HG03280 (cell line): ENCODE measurements around the gene TINCR.
"Not testable (repeated sequence)": the region's sequence is repeated elsewhere in the genome, so short reads cannot be mapped to it uniquely, and the experiment has no call there.

Experiments used
- ATAC-seq: cut with Tn5 transposase; IDR thresholded peaks from one replicate; pipeline ENCODE4 v1.9.1; 2021; ENCODE audit warnings: mild to moderate bottlenecking, moderate library complexity; ENCODE audit not compliant: unreplicated experiment

The TINCR gene

DNA sequence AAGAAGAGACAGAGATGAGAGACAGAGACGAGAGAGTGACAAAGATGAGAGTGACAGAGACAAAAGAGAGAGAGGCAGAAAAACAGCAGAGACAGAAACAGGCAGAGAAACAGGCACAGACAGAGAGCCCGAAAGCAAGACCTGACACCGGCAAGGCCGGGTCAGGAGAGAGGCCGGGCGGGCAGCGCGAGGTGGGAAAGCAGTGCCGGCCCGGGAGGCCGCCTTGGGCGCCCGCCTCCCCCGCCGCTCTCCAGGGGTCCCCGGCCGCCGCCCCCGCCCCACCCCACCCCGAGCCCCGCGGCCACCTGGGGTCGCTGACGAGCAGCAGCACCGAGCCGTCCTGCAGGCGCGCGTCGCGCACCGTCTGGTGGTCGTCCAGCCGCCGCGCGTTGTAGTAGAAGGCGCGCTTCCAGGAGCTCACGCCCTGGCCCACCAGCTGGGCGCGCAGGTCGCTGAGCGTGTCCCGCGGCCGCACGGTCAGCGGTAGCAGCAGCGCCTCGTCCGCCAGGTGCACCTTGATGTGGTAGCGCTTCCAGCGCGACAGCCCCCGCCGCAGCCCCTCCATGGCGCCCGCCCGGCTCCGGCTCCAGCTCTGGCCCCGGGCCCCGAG, at the start of gene TINCR:
Gene TINCR, minus strand, starts transcription at position 594 of the 610 bp plus-strand sequence.
- ATAC-seq: no peak

GRCh38 chr19:5617080-5617479, 49.3 kb upstream of the TINCR start:
- ATAC-seq: no peak

GRCh38 chr19:5615756-5616327, 48.1 kb upstream of the TINCR start:
- no peak for ATAC-seq

- no peak for ATAC-seq
Observed at GRCh38 chr19:5612891-5613865, 45.4 kb upstream of the TINCR start.

- ATAC-seq: no peak
Observed at GRCh38 chr19:5609881-5610448, 42.2 kb upstream of the TINCR start.

- ATAC-seq: not testable (repeated sequence)
Observed at GRCh38 chr19:5608766-5609165, 41.0 kb upstream of the TINCR start.

- no peak for ATAC-seq
Observed at GRCh38 chr19:5608291-5608690, 40.5 kb upstream of the TINCR start.

DNA sequence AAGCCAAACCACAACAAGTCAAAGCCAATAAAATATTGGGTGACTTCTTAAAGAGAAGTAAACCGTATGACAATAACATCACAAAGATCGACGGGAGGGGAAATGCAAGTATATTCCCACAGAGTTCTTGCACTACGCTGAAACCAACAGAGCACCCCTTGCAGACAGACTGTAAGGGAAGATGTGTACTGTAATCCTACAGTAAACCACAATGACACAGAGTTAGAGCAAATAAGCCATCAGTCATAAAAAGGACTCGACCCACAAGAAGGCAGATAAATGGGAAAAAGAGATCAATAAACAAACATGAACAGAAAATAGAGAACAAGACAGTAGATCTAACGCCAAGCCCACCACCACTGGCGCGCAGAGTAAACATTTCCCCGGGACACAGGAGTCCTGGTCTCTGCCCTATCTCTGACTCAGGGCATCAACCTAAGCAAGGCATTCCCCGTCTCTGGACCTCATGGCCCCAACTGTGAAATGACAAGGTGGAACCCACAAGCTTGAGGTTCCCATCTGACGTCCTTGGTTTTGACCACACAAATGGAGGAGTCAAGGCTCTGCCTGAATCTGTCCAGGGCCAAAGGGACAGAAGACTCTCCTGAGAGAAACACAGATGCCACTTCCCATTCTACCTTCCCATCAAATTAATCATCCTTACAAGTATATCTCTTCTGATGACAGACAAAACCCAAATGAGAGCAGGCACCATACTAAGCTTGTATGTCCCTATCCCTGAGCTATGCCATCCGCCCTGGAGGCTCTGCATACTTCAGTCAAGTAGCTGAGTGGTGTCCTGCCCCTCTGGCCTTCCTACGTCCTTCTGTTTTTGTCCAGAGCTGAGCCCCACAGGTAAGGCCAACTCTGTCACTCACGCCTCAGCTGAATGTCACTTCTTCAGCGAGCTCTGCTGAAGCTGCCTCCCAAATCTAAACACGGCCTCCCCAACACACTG, 39.8 kb upstream of the TINCR start:
- ATAC-seq: no peak

DNA sequence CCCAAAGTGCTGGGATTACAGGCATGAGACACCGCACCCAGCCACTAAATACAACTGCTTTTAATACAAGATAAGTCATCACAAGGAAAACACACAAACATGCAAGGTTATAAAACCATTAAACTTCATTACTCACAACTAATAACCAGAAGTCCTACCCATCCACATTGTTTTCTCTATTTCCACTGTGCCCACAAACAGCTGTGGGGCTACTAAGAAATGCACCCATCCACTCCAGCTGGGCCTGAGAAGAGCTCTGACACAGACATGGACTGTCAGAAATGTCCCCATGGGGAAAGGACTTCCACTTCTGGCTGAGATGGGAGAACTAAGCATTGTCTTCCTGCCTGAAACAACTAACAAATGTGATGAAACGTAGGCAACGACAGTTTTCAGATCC, 37.6 kb upstream of the TINCR start:
- no peak for ATAC-seq

DNA sequence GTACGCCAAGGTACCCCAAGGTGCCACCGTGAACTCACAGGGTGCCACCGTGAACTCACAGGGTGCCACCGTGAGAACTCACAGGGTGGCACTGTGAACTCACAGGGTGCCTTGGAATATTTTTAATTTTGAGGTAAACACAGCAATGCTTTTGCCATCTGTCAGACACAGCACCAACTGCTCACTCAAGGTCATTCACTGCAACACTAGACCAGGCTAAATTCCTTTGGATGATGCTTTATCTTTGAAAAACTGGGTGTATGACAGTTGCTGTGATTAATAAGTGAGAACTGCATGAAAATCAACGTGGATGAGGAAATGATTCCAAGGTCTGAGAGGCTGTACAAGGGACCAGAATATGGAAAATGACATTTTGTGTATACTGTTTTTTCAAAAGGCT, 35.9 kb upstream of the TINCR start:
- ATAC-seq: no peak

GRCh38 chr19:5600797-5601196, 33.0 kb upstream of the TINCR start:
- ATAC-seq: no peak

- no peak for ATAC-seq
Observed at GRCh38 chr19:5595745-5596144, 28.0 kb upstream of the TINCR start.

- no peak for ATAC-seq
Observed at GRCh38 chr19:5595129-5595528, 27.4 kb upstream of the TINCR start.

DNA sequence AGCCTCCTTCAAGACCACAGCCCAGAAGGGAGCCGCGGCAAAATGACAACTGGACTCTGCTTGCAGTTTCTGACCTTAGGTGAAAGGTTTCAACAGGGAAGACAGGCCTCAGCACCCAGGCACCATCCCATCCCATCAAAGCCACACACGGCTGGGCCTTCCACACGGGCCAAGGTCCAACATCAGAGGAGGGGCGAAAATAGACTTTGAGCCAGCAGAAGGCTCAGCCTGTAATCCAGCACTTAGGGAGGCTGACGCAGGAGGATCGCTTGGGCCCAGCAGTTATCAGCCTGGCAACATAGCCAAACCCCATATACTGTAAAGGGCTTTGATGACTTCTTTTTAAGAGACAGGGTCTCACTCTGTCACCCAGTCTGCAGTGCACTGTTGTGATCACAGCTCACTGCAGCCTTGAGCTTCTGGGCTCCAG, 26.8 kb upstream of the TINCR start:
- no peak for ATAC-seq

- no peak for ATAC-seq
Observed at GRCh38 chr19:5593343-5594255, 25.8 kb upstream of the TINCR start.

DNA sequence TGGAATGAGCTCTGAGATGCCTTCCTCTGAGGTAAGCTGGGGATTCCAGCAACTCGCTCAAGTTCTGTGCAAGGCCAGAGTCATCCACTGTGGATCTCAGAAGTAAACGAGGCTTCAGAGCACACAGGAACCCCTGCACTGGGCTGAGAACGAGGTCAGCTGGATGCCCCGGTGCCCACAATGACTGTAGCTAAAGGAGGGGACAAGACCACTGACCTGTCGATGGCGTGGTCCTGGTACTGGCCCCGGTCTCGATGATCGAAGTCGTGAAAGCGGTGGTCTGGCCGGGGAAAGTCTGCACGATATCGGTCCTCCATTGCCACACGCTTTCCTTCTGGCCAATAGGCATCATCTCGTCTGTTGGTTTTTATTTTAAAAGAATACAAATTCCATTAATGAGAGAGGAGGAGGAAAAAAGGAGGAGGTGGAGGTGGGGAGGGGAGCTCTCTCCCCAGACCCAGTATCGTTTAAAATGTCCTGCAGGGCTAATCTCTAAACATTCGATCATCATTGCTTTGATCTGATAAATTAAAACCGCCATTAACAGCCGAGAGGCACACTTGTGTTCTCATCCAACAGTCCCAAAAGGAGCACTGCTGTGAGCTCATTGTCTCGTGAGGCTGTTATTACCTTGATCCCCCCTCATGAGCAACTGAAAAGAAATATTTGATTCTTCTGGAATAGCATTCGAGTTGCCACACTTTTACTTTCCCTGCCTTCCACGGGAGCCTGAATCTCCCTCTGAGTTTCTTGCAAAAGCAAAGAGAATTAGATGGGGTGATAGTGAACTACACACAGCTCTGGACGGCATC, 25.0 kb upstream of the TINCR start:
- no peak for ATAC-seq

GRCh38 chr19:5591476-5591875, 23.7 kb upstream of the TINCR start:
- ATAC-seq: no peak

DNA sequence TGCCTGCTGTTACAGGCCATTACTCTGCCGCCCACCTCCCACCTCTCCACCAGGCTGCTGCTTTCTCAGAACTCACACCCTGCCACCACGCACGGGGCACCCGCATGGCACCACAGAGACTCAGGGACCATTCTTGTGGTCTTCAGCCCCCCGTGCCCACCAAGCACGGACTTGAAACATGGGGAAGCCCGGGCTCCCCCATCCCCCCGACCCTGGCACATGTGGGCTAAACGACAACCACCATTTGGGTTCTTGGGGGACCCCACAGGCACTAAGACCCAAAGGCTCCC, 23.1 kb upstream of the TINCR start:
- ATAC-seq: no peak
